G401.6 (cell line): Measurements from ENCODE around the gene FIGLA.
"Not testable (repeated sequence)": the region's sequence is repeated elsewhere in the genome, so short reads cannot be mapped to it uniquely, and the experiment has no call there.

Experiments used
- FAIRE-seq: peaks from 2 replicates; lab custom pipeline; 2012; peaks lifted over from hg19 to GRCh38; lab: Jason Lieb, UNC

FIGLA gene

DNA sequence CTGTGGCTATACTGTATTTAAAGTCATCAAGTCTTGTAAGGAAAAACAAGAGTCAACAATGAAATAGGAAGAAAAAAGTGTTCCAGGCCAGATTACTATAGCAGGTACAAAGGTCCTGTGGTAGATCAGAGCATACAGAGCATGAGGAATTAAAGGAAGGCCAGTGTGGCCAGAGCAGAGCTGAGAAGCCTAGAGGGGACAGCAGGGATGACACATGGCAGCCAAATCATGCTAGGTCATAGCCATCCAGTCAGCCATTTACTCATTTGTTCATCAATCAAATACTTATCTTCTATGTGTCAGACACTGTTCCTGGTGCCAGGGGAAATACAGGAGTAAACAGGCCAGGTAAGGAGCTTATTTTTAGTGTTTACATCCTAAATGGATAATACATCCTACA lies 46.8 kb downstream of the FIGLA start:
- no peak for FAIRE-seq

DNA sequence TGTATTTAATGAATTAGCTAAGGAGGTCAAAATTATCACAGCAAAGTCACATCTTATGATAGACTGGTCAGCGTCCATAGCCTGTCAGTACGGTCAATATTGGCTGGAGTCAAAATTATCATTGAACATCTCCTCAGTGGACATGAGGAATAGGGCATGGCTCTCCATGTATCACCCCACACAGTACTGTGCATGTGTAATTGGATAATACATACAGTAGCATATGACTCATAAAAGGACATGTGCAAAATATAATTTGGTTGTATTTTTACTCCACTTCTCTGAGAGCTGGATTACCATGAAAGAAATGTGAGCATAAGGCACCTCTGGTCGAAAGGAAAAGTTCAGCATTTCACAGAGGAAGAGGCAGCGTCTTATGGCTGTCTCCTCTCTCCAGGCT lies 47.4 kb downstream of the FIGLA start:
- FAIRE-seq, result no peak

GRCh38 chr2:70739492-70739891 lies 51.0 kb downstream of the FIGLA start:
- FAIRE-seq, result not testable (repeated sequence)

DNA sequence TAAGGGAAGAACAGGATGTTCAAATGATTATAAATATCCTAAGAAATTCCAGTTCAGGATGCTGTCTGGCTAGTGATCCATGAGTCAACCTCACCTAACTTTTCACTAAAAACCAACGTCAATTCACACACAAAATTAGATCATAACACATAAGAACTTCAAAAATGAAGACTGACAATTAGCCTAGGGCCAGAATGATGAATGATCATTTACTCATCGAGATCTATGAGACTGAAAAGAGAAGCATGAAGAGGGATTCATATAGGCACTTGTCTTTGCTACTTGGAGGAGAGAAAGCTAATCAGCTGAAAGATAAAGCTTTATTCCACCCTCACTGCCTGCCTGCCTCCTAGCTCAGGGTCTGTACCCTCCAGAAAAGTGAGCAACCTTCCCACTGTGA lies 52.3 kb downstream of the FIGLA start:
- no peak for FAIRE-seq

GRCh38 chr2:70735071-70735470 lies 55.4 kb downstream of the FIGLA start:
- no peak for FAIRE-seq

DNA sequence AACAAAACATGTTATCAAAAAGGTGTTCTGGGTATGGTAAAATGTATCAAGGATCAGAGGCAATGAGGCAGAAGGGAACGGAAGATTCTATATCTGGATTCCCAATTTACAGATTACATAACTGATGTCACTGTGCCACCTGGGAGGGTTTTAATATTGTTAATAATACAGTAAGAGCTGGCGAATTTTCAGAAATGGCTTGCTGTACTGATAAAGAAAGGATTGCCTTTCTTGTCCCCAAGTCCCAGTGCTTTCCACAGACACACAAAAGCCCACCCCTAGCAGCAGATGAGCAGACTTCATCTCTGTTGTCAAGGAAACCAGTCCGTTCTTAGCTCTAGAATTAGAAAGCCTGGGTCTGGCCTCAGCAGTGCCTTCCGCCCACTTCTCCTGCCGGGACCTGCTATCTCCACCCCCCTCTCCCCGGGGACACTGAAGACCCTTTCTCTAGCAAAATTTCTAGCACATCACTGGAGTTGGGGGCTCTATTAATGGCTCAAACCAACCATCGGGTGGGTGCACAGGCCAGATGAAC lies 56.7 kb downstream of the FIGLA start:
- no peak for FAIRE-seq

DNA sequence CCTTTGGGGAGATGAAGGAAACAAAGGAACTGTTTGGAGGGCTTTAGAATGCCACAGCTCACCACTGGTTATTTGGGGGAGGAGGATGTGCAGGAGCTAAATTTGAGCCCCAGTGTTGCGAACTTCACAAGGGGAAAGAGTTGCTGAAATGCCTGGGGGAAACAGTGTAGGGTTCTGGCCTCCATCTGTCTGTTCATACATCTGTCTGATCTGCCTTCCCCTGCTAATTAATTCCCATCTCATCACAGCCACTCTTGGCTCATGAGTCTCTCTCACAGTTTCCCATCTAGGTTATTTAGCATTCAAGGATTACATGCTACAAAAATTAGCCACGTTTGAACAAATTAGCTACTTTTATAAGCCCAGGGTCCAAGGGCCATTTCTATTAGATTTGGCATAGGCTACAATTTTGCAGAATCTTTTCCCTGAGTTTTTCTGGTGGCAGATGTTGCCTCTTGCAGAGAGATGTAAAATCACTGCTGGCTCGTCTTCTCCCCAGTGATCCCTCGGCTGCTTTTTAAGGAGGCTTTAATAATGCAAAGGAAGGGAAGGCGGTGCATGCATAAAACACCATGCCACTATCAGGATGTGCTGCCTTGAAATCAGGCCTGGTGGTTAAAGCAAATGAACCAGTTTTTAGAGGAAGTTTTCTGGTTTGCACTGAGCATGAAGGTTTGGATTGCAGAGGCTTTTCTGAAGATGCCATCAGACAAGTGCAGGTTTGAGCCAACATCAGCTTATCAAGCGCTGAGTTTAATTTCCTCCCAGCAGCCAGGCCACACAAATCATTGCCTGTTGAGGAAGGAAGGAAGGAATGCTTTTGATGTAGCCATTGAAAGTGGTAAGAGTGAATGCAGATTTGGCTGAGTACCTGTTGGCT lies 57.4 kb downstream of the FIGLA start:
- no peak for FAIRE-seq

DNA sequence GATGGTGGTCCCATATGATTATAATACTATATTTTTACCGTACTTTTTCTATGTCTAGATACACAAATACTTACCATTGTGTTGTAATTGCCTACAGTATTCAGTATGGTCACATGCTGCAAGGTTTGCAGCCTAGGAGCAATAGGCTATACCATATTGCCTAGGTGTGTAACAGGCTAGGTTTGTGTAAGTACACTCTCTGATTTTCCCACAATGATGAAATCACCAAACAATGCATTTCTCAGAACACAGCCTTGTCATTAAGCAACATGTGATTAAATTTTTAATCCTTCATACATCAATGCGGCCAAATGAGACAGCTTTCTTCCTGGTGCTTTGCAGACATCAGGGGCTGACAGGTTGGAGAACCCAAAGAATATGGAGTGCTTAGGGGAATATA lies 59.7 kb downstream of the FIGLA start:
- no peak for FAIRE-seq

GRCh38 chr2:70729647-70730046 lies 60.8 kb downstream of the FIGLA start:
- no peak for FAIRE-seq

DNA sequence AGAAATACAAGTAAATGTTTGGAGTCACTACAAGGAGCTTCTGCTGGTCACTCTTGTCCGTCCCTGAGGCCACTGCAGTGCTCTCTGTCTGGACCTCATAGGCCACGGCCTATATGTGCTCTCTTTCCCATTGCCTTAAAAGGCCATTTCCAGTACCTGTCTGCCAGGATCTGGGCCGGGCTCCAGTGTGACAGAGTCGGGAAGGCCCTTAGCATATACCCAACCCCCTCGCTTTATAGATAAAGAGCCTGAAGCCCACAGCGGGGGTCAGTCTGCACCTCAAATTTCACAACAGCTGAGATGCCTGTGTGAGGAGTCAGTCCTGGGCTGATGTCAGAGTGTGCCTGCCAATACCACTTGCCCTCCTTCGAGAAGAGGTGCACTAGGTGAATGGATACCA lies 62.3 kb downstream of the FIGLA start:
- no peak for FAIRE-seq
